ENCODE measurements around the gene PHF13.

DNA sequence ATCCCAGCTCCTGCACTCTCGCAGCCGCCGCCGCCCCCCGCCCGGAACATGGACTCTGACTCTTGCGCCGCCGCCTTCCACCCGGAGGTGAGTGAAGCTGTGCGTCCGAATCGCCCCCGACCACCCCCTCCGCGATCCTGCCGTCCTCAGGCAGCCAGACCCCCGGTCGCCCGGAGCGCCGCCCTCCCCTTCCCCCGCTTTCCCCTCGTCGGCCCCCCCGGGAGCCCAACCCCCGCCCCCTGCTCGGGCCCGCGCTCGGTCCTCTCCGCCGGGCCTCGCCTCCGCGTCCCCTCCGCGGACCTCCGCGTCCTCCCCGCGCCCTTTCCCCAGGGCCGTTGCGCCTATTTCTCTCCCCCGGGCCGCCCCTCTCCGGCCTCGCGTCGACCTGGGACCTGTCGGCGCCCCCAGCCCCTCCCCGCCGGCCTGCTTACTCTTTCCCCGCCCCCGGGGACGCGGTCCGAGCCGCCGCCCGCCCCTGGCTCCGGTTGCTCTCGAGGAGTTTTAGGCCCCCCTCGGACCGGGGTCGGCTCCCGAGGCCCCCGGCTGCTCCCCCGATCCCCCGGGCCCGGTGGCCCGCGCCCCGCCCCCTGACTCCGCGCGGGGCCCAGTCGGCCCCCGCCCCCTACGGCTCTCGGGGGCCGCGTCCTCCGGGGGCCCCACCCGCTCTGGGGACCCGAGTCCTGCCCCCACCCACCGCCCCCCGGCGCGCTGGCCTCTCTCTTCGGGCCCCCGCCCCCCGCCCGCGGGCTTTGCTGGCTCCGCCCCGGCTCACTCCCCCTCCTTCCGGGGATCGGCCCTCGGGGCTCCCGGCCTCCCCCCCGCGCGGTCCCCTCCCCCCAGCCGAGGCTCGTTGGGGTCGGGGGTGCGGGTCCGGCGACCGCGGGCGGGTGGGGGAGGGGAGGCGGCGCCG lies 743 bp downstream of the PHF13 start:
- TF ChIP-seq, protein P1, sequence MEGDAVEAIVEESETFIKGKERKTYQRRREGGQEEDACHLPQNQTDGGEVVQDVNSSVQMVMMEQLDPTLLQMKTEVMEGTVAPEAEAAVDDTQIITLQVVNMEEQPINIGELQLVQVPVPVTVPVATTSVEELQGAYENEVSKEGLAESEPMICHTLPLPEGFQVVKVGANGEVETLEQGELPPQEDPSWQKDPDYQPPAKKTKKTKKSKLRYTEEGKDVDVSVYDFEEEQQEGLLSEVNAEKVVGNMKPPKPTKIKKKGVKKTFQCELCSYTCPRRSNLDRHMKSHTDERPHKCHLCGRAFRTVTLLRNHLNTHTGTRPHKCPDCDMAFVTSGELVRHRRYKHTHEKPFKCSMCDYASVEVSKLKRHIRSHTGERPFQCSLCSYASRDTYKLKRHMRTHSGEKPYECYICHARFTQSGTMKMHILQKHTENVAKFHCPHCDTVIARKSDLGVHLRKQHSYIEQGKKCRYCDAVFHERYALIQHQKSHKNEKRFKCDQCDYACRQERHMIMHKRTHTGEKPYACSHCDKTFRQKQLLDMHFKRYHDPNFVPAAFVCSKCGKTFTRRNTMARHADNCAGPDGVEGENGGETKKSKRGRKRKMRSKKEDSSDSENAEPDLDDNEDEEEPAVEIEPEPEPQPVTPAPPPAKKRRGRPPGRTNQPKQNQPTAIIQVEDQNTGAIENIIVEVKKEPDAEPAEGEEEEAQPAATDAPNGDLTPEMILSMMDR (IDR thresholded peaks at IDR 0.05): no peak
- TF ChIP-seq POLR2AphosphoS5 (IDR thresholded peaks at IDR 0.05) (no peak), POLR2A (IDR thresholded peaks at IDR 0.05) (no peak)
